HG03280 (cell line): ENCODE data around the gene GSTM4.

Experiments used
- ATAC-seq: cut with Tn5 transposase; IDR thresholded peaks from one replicate; pipeline ENCODE4 v1.9.1; 2021; ENCODE audit warnings: mild to moderate bottlenecking, moderate library complexity; ENCODE audit not compliant: unreplicated experiment

GSTM4 gene

GRCh38 chr1:109655615-109656519, at the start of gene GSTM4:
TSS of gene GSTM4 (plus strand) at chr1:109656099. CDS start at chr1:109656390, 291 bp downstream.
- peak; percentile 92 for ATAC-seq

- ATAC-seq, result no peak
These were observed 46.0 kb upstream of the GSTM4 start for GRCh38 chr1:109609881-109610280.

GRCh38 chr1:109610609-109611307, 45.1 kb upstream of the GSTM4 start:
- no peak for ATAC-seq

GRCh38 chr1:109611308-109611990, 44.5 kb upstream of the GSTM4 start:
- no peak for ATAC-seq

- no peak for ATAC-seq
These were observed 42.3 kb upstream of the GSTM4 start for GRCh38 chr1:109613361-109614147.

- ATAC-seq, result no peak
These were observed 40.0 kb upstream of the GSTM4 start for GRCh38 chr1:109615879-109616278.

- ATAC-seq, result no peak
These were observed 39.5 kb upstream of the GSTM4 start for GRCh38 chr1:109616391-109616790.

GRCh38 chr1:109617291-109617801, 38.6 kb upstream of the GSTM4 start:
- no peak for ATAC-seq

GRCh38 chr1:109618661-109619575, 37.0 kb upstream of the GSTM4 start:
- ATAC-seq, result no peak

- ATAC-seq, result peak; percentile 60
These were observed 36.1 kb upstream of the GSTM4 start, which contains the start of the genes AMPD2 and GNAT2 for GRCh38 chr1:109619576-109620400. TSS of gene AMPD2 (plus strand) at chr1:109619837. CDS start at chr1:109621176, 1,339 bp downstream. TSS of gene GNAT2 (minus strand) at chr1:109619616. CDS start at chr1:109612870, 6,746 bp downstream.

GRCh38 chr1:109620401-109620791, 35.5 kb upstream of the GSTM4 start:
- ATAC-seq, result no peak

GRCh38 chr1:109620841-109621286, 35.0 kb upstream of the GSTM4 start:
- ATAC-seq, result peak; percentile 69

- no peak for ATAC-seq
These were observed 34.3 kb upstream of the GSTM4 start for GRCh38 chr1:109621379-109622136.

GRCh38 chr1:109622137-109622892, 33.6 kb upstream of the GSTM4 start:
- no peak for ATAC-seq

- no peak for ATAC-seq
These were observed 33.0 kb upstream of the GSTM4 start for GRCh38 chr1:109622895-109623294.

GRCh38 chr1:109623601-109624161, 32.2 kb upstream of the GSTM4 start:
- ATAC-seq, result no peak
